AG10803 (cell line): Measurements from ENCODE around the gene MBNL1.

Source experiments
- DNase-seq: peaks from one replicate; pipeline ENCODE4 v3.0.0; 2010; ENCODE audit warnings: low read depth
- H3K4me3 ChIP-seq: 2 replicates; pipeline ENCODE4 v1.5.1; 2011; ENCODE audit warnings: mild to moderate bottlenecking, low read length, control low read depth
- CTCF ChIP-seq: conservative IDR thresholded peaks from 2 replicates; pipeline ENCODE4 v1.5.1; 2011; ENCODE audit warnings: mild to moderate bottlenecking, low read length, control low read depth, inconsistent platforms

MBNL1 gene

GRCh38 chr3:152229692-152230091, 39.0 kb upstream of the MBNL1 start:
- DNase-seq = no peak
- no peak overlapping the region for H3K4me3 ChIP-seq

DNA sequence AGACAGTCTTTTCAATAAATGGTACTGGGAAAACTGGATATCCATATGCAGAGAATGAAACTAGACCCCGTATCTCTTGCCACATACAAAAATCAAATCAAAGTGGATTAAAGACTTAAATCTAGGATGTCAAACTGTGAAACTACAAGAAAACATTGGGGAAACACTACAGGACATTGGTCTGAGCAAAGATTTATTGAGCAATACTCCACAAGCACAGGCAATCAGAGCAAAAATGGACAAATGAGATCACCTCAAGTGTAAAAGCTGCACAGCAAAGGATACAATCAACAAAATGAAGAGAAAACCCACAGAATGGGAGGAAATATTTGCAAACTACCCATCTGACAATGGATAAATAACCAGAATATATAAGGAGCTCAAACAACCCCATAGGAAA, 38.4 kb upstream of the MBNL1 start:
- no peak for DNase-seq
- H3K4me3 ChIP-seq = no peak overlapping the region
- no peak for TF ChIP-seq CTCF

More at GRCh38 chr3:152229692-152230091, 39.0 kb upstream of the MBNL1 start:
- no peak for TF ChIP-seq CTCF

DNA sequence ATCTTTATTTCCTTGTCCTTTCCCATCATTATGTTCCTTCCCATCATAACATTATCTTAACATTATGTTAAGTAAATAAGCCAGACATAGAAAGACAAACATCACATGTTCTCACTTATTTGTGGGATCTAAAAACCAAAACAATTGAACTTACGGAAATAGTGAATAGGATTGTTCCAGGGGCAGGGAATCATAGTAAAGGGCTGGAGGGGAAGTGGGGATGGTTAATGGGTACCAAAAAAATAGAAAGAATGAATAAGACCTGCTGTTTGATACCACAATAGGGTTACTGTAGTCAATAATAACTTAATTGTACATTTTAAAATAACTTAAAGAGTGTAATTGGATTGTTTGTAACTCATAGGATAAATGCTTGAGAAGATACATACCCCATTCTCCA, 36.7 kb upstream of the MBNL1 start:
- DNase-seq = no peak
- no peak overlapping the region for H3K4me3 ChIP-seq
- TF ChIP-seq CTCF = no peak

DNA sequence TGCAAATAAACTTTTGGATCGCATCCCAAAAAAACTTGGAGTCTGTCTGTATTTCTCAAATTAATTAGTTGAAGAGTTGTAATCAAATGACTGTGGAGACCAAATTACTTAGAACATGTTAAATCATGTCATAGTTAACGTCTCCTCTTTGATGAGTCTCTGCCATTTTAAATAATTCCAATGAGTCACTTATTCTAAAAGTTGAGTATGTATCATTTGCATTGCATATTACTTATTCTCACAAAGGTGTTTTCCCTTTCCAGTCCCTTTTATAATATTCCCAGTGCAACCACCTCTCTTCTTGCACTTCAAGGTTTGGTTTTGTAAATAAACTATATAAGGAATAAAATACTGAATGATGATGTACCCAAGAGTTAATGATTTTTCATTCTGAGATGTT, 36.0 kb upstream of the MBNL1 start:
- H3K4me3 ChIP-seq = no peak overlapping the region
- no peak for TF ChIP-seq CTCF
- DNase-seq = no peak

DNA sequence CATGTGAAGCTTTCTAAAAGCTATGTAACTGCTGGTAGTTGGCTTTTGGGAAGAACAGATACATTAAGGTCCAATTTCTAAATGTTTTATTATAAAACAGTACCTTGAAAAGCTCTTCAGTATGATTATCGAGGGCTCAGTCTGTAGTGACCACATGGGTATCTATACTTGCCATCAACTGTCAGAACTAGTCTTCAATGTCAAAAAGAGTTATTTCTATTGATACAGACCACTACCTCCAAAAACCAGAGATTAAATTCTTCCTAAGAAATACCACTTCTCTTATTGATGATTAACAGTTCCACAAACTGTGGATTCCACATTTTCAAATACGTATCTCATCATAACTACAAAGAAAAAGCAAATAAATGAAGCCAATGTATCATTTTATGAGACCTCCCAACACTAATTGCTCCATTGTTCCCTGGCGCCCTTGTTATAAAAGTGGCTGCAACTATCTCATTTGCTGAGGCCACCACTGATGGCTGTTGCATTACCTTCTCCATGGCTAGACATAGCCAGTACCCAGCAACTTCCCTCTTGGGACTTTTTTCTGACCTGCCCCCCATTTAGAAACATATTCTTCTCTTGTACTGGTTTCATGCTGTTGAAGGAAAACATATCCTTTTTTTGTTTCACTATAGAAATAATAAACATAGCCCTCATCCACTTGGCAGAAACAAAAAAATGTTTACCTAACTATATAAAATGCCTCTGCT, 33.9 kb upstream of the MBNL1 start:
- DNase-seq = no peak
- no peak for TF ChIP-seq CTCF
- H3K4me3 ChIP-seq = no peak overlapping the region

DNA sequence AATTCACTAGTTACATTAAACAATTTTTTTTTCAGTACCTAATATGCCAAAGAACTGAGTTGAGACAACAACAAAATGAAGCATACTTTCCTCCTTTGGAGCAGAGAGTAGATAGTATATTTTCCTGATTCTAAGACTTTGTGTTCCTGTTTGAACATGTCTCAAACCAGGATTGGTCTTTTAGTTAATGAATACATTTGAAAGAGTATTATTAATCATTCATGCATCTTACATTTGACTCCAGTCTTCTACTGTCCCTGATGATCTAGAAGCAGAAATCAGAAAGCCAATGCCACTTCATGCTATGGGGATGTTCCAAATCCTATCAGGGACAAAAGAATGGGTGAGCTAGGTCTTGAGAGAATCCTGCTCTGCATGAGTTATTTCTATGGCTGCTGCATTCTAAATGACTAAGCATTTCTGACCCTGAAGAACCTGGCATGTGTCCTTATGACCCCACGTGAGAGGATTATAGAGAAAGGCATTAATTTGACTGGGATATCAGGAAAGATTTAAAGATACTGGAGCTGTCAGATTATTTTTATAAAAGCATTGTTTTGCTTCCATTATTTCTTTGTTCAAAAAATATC, 32.9 kb upstream of the MBNL1 start:
- DNase-seq = peak; percentile 57
- no peak for TF ChIP-seq CTCF
- no peak overlapping the region for H3K4me3 ChIP-seq

DNA sequence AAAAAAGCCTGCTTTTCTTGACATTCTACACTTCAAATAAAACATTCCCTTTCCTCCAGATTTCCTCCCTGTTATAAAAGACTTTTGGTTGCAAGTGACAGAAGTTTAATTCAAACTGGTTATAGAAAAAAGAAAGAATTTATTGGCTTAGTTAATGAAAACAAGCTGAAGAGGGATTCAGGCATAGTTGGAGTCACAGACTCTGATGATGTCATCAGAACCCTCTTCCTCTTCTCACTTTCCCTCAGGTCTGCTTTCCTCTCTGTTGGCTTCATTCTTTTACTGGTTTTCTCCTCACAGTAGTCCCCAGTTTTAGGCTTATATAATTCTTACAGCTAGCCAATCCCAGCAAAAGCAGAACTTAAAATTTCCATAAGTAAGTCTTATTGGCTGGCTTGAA, 32.0 kb upstream of the MBNL1 start:
- no peak overlapping the region for H3K4me3 ChIP-seq
- TF ChIP-seq CTCF = no peak
- peak; percentile 54 for DNase-seq
